ENCODE results near the gene HEATR1.
"Not testable (repeated sequence)": the region's sequence is repeated elsewhere in the genome, so short reads cannot be mapped to it uniquely, and the experiment has no call there.

The HEATR1 gene

GRCh38 chr1:236603991-236604904, at the start of gene HEATR1:
HEATR1 (minus strand) TSS chr1:236604516; CDS start chr1:236604095, 421 bp downstream.
- peak; percentile 69 for DNase-seq

- no peak for DNase-seq
Observed at GRCh38 chr1:236645016-236645680, 40.8 kb upstream of the HEATR1 start.

- no peak for DNase-seq
Observed at GRCh38 chr1:236642763-236643162, 38.4 kb upstream of the HEATR1 start.

GRCh38 chr1:236639686-236640085, 35.4 kb upstream of the HEATR1 start:
- DNase-seq, result no peak

DNA sequence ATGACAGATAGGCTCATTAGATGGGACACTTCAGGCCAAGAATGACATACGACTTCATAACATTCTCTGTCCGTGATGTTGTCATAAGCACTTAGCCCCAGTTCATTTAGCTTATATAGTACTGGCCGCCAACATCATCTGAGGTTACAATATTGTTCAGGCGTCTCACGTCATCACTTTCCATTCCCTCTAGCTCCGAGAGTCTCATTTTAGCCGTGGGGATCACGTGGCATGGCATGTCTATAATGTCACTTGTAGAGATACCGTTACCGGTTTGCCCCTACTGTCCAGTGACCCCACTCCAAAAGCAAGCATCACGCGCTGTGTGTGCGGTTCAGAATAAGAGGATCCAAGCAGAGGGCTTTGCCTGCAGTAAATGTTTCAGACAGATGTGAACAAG, 34.6 kb upstream of the HEATR1 start:
- no peak for DNase-seq

DNA sequence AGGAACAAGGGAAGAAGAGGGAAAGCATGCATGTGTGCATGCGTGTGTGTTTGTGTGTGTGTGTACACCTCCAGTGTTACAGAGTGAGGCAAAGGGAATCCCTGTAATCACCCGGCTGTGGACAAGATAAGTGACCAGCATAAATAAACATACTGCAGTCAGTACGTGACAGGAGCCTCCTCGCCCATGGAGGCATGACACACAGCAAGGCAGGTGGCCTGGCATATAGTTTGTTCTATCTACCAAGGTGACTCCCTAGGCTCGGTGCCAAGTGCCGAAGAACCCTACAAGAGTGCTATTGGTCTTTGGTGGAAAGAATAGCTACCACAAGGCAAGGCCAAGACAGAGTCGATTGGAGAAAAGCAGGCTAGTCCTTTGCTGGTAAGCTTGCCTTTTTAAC, 31.7 kb upstream of the HEATR1 start:
- DNase-seq, result no peak

DNA sequence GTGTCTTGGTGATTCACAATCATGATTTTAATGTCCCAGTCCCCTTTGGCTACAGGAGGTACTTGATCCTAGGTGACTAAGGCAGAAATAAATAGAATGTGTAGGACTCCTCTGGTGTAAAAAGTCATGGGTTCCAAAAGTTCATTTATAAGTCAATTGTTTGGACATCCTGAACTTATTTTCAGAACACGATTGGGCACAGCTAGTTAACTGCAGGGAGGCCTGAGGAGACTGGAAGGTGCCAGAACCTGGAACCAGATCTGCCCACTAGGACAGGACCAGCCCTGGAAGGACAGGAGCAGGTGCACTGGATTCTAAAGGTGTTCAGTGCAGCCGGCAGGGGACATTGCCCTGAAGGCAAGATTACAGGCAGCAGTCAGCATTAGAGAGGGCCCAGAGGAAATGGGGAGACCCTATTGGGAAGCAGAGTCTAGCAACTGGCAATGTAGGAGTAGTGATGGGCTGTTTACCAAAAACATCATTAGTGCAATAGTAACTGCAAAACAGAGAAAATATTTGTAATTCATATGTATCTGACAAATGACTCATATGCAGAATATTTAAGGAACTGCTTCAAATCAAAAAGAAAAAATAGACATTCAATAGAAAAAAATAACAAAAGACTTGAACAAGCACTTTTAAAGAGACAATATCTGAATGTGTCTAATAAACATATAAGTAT, 23.6 kb upstream of the HEATR1 start:
- DNase-seq, result no peak

DNA sequence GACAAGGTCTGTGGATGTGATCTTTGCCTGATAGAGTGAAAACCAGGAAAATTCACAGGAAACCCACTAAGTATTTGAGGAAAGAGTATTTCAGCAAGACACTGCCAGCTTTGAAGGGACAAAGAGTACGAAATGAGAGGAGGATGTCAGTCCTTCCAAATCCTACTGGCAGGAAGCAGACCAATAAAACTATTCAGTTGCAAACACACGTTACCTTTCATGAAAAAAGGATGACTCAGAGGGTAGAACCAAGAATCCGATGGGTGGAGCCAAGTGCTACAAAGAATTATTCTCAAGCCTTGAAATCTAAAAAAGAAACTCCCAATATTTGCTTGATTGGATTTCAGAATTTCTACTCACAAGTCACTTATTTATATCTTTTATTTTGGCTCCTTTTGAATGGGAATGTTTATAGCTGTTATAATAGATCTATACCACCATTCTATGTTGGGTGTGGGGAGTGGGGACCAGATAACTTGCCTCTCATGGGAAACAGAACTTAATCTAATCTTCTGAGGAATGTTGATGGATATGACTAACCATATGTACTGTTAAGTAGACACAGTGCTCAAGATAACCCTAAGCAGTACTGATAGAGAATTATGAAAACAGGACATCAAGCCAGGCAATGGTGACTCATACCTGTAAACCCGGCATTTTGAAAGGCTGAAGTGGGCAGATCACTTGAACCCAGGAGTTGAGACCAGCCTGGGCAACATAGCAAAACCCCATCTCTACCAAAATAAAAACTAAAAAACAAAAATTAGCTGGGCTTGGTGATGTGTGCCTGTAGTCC, 19.3 kb upstream of the HEATR1 start:
- no peak for DNase-seq

DNA sequence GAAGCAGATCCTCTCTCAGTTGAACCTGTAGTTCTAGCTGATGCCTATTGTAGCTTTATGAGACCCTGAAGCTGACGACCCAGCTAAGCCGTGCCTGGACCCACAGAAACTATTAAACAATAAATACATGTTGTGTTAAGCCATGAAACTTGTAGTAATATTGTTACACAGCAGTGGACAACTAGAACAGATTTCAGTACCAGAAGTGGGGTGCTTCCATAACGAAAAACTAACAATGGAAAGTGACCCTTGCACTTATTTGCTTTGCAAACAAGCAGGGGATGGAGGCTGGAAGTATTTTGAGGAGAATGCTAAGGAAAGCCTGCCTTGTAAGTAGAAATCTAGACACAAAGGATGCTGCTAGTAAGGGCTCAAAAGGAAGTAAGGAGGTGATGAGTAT, 18.1 kb upstream of the HEATR1 start:
- no peak for DNase-seq

GRCh38 chr1:236619398-236619797, 15.1 kb upstream of the HEATR1 start:
- no peak for DNase-seq

- DNase-seq, result no peak
Observed at GRCh38 chr1:236618507-236618906, 14.2 kb upstream of the HEATR1 start.

DNA sequence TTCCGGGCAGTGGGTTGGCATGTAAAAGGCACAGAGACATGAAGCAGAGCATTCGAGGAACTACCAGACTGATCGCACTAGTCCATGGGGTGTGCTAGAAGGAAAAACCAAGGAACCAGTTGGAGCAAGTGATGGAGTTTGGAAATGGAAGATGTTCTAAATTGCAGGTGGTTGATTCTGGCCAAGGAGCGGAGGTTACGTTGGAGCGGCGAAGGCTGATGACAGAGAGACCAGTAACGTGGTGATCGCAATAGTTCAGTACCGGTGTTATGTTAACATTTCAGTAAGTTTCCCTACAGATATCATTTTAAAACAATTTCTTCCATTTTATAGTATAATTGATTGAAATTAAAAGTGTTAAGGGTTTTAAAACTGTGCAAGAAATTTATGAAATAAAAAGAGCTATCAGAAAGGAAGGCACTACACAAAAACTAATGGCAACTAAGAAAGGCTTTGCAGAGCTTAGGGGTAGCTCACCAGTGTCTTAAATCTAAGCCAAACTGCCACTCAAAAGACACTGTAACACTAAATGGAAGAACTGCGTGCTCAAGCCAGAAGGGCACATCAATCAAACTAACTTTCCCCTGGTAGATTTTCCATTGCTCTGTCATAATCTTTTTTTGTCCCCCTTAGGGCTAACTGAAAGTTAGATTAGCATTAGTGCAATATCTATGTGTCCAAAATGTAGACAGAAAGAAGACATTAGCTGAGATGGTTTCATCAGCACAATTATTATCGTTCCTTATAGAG, 11.3 kb upstream of the HEATR1 start:
- no peak for DNase-seq

DNA sequence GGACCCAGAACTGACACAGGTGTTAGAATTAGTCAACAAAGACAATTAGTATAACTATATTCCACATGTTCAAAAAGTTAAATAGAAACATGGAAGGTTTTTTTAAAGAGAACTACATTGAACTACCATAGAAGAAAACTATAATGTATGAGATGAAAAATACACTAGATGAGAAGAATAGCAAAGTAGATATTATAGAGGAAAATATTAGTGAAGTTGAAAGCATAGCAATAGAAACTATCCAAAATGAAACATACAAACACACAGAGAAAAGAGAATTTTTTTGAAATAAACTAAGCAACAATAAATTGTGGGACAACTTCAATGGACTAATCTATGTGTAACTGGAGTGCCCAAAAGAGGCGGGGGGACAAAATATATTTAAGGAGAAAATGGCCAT, 8.0 kb upstream of the HEATR1 start:
- no peak for DNase-seq

- no peak for DNase-seq
Observed at GRCh38 chr1:236608930-236609726, 4.8 kb upstream of the HEATR1 start.

DNA sequence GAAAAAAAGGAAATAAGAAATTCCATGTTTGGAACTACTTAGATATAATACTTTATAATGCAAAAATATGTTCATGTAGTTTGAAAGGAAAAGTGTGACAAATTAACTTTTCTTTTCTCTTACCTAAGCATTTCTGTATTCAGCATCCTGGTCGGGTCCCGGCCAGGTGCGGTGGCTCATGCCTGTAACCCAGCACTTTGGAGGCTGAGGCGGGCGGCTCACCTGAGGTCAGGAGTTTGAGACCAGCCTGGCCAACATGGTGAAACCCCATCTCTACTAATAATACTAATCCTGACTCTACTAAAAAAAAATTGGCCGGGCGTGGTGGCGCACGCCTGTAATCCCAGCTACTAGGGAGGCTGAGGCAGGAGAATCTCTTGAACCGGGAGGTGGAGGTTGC, 3.3 kb upstream of the HEATR1 start:
- not testable (repeated sequence) for DNase-seq

GRCh38 chr1:236604905-236605806, 840 bp upstream of the HEATR1 start:
- DNase-seq, result no peak

- no peak for DNase-seq
Observed at GRCh38 chr1:236602171-236602570, 2.1 kb downstream of the HEATR1 start.

- no peak for DNase-seq
Observed at GRCh38 chr1:236590553-236591150, 13.7 kb downstream of the HEATR1 start.

- DNase-seq, result no peak
Observed at GRCh38 chr1:236589531-236589930, 14.8 kb downstream of the HEATR1 start.

DNA sequence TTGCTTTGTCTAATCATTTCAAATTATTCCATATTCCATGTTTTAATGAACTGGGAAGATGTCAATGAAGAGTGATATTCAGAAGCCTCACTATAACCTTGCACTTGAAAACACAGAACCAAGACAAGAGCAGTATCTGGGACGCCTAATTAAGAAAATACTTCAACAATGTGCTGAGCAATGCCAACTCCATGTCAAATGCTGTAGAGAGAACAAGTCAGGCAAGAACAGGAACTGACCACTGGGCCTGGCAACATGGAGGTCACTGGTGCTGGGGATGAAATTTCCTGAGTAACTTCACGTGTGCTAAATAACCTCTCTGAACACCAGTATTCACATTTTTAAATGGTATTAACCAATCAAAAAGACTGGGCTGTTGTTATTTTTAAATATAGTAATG, 22.8 kb downstream of the HEATR1 start:
- DNase-seq, result no peak

Data from NCI-H510A (cell line).